GM12891 (cell line): ENCODE measurements around the gene NBPF26.
"Not testable (repeated sequence)": the region's sequence is repeated elsewhere in the genome, so short reads cannot be mapped to it uniquely, and the experiment has no call there.

Experiments used
- PAX5 ChIP-seq: IDR thresholded peaks from 2 replicates; pipeline ENCODE4 v1.6.1; 2011; ENCODE audit warnings: low read length, moderate library complexity, mild to moderate bottlenecking; ENCODE audit not compliant: insufficient read depth, severe bottlenecking
- POLR2A ChIP-seq: IDR thresholded peaks from 2 replicates; pipeline ENCODE4 v1.6.1; 2011; ENCODE audit warnings: low read depth, low read length, control low read depth
- POLR2AphosphoS5 ChIP-seq: IDR thresholded peaks from 2 replicates; pipeline ENCODE4 v1.6.1; 2011; ENCODE audit warnings: low read depth, low read length, control low read depth
- POU2F2 ChIP-seq: IDR thresholded peaks from 2 replicates; pipeline ENCODE4 v1.6.1; 2011; ENCODE audit warnings: low read depth, mild to moderate bottlenecking, control low read depth, low read length, moderate library complexity
- SPI1 ChIP-seq: IDR thresholded peaks from 2 replicates; pipeline ENCODE4 v1.6.1; 2011; ENCODE audit warnings: low read depth, low read length, control low read depth
- TAF1 ChIP-seq: IDR thresholded peaks from 2 replicates; pipeline ENCODE4 v1.6.1; 2011; ENCODE audit warnings: low read depth, low read length, control low read depth

DNA sequence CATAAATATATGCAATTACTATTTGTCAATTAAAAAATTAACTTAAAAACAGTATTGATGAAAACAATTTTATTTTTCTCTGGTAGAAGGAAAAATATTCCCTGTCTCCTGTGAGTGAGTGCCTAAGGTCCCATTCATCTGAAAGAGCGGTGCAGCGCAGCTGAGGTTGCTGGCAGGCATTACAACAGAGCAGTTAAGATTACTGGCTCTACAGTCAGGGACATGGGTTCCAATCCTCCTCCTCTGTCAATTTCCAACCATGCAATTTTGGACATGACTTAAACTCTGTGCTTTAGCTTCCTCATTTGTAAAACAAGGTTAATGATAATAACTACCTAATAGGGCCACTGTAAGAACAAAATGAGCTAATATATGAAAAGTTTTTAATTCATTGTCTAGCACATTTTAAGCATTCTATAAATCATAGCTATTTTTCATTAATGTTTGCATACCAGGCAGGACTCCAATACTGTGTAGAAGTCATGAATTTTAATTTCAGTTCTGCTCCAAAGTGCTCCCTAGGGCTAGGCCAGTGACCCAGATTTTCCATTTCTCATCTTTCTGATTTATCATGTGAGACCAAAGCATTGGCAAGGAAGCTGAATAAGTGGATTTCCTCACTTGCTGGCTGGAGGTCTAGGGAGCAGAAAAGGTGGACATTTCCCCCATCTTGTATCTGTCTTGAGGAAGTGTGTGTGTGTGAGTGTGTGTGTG, 43.5 kb upstream of the NBPF26 start:
- not testable (repeated sequence) for TF ChIP-seq POU2F2, POLR2A, TAF1, POLR2AphosphoS5, SPI1, PAX5
